ENCODE data around the gene SP1. TPM values are rescaled to one million over a fixed set of nuclear protein-coding genes. Genes with fewer than 3 reads are reported as not detected.
"Not testable (repeated sequence)": the region's sequence is repeated elsewhere in the genome, so short reads cannot be mapped to it uniquely, and the experiment has no call there.

The SP1 gene
- total RNA-seq, 2 donors from 2014 or later = 50.9 to 65.6 TPM

DNA sequence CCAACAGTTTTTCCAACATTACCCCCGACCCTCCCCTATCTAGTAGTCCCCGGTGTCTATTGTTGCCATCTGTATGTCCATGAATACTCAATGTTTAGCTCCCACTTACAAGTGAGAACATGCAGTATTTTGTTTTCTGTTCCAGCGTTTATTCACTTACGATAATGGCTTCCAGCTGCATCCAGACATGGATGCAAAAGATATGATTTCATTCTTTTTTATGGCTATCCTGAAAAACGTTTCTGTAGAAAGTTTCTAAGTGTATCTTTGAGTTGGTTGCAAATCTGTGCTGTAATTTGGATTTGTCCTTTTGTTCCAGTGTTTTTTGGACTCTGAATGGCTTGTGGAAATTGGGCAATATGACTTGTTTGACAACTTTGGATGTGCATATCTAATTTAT lies 11.7 kb downstream of the SP1 start:
- Histone ChIP-seq H3K27ac (peak overlapping the region; percentile 65 to 78), H3K4me1 (ENCODE audit: control insufficient read depth in 1 of 2, low read depth in 2 of 2) (peaks cover 34 to 56% of the 10 kb centered on the region in 2 donors), H3K9me3 (no peaks in the 10 kb centered on the region), H3K36me3 (peaks cover 3% of the 10 kb centered on the region), H3K4me3 (no peak overlapping the region), H3K27me3 (replicated peaks; ENCODE audit: insufficient read depth) (no peaks in the 10 kb centered on the region)
- ATAC-seq (ENCODE audit: insufficient number of reproducible peaks, low FRiP score, low read depth) (no peak), DNase-seq (ENCODE audit: low spot score) (no peak)
- TF ChIP-seq, protein P1, sequence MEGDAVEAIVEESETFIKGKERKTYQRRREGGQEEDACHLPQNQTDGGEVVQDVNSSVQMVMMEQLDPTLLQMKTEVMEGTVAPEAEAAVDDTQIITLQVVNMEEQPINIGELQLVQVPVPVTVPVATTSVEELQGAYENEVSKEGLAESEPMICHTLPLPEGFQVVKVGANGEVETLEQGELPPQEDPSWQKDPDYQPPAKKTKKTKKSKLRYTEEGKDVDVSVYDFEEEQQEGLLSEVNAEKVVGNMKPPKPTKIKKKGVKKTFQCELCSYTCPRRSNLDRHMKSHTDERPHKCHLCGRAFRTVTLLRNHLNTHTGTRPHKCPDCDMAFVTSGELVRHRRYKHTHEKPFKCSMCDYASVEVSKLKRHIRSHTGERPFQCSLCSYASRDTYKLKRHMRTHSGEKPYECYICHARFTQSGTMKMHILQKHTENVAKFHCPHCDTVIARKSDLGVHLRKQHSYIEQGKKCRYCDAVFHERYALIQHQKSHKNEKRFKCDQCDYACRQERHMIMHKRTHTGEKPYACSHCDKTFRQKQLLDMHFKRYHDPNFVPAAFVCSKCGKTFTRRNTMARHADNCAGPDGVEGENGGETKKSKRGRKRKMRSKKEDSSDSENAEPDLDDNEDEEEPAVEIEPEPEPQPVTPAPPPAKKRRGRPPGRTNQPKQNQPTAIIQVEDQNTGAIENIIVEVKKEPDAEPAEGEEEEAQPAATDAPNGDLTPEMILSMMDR (IDR thresholded peaks at IDR 0.05) = no peak

GRCh38 chr12:53399896-53400295 lies 19.9 kb downstream of the SP1 start:
- ATAC-seq (ENCODE audit: insufficient number of reproducible peaks, low FRiP score, low read depth) (no peak), DNase-seq (ENCODE audit: low spot score) (no peak)
- H3K9me3 ChIP-seq = no peaks in the 10 kb centered on the region
- H3K4me3 ChIP-seq = no peak overlapping the region
- peaks cover 11% of the 10 kb centered on the region for H3K36me3 ChIP-seq
- peaks cover 9 to 16% of the 10 kb centered on the region in 2 donors for H3K4me1 ChIP-seq (ENCODE audit: control insufficient read depth in 1 of 2, low read depth in 2 of 2)
- H3K27me3 ChIP-seq (replicated peaks; ENCODE audit: insufficient read depth) = no peaks in the 10 kb centered on the region
- TF ChIP-seq, protein P1 (IDR thresholded peaks at IDR 0.05) = no peak
- H3K27ac ChIP-seq = no peak overlapping the region

- Histone ChIP-seq H3K36me3 (peaks cover 24% of the 10 kb centered on the region), H3K4me1 (ENCODE audit: control insufficient read depth in 1 of 2, low read depth in 2 of 2) (peaks cover 8 to 16% of the 10 kb centered on the region in 2 donors)
- not testable (repeated sequence) for H3K4me3 ChIP-seq; DNase-seq (ENCODE audit: low spot score); ATAC-seq (ENCODE audit: insufficient number of reproducible peaks, low FRiP score, low read depth); H3K27me3 ChIP-seq (replicated peaks; ENCODE audit: insufficient read depth); H3K9me3 ChIP-seq; H3K27ac ChIP-seq
These were observed 22.4 kb downstream of the SP1 start for GRCh38 chr12:53402351-53402750.

- Histone ChIP-seq H3K27ac (no peak overlapping the region), H3K27me3 (replicated peaks; ENCODE audit: insufficient read depth) (no peaks in the 10 kb centered on the region), H3K9me3 (no peaks in the 10 kb centered on the region), H3K4me3 (no peak overlapping the region), H3K36me3 (peaks cover 29% of the 10 kb centered on the region), H3K4me1 (ENCODE audit: control insufficient read depth in 1 of 2, low read depth in 2 of 2) (peaks cover 3 to 14% of the 10 kb centered on the region in 2 donors)
- TF ChIP-seq, protein P1 (IDR thresholded peaks at IDR 0.05) = no peak
- ATAC-seq (ENCODE audit: insufficient number of reproducible peaks, low FRiP score, low read depth) (no peak), DNase-seq (ENCODE audit: low spot score) (no peak)
These were observed 22.9 kb downstream of the SP1 start for GRCh38 chr12:53402871-53403270.

DNA sequence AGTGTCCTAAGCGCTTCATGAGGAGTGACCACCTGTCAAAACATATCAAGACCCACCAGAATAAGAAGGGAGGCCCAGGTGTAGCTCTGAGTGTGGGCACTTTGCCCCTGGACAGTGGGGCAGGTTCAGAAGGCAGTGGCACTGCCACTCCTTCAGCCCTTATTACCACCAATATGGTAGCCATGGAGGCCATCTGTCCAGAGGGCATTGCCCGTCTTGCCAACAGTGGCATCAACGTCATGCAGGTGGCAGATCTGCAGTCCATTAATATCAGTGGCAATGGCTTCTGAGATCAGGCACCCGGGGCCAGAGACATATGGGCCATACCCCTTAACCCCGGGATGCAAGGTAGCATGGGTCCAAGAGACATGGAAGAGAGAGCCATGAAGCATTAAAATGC lies 31.0 kb downstream of the SP1 start:
- Histone ChIP-seq H3K36me3 (peaks cover 55% of the 10 kb centered on the region), H3K27ac (no peak overlapping the region), H3K9me3 (no peaks in the 10 kb centered on the region), H3K4me1 (ENCODE audit: control insufficient read depth in 1 of 2, low read depth in 2 of 2) (peaks cover 0 to 19% of the 10 kb centered on the region in 2 donors), H3K4me3 (no peak overlapping the region), H3K27me3 (replicated peaks; ENCODE audit: insufficient read depth) (no peaks in the 10 kb centered on the region)
- ATAC-seq (ENCODE audit: insufficient number of reproducible peaks, low FRiP score, low read depth) (no peak), DNase-seq (ENCODE audit: low spot score) (no peak)
- TF ChIP-seq, protein P1 (IDR thresholded peaks at IDR 0.05) = no peak

Data from thoracic aorta (tissue), 2 donors.